ENCODE results near the gene SLAMF9.
"Not testable (repeated sequence)": the region's sequence is repeated elsewhere in the genome, so short reads cannot be mapped to it uniquely, and the experiment has no call there.

SLAMF9 gene

DNA sequence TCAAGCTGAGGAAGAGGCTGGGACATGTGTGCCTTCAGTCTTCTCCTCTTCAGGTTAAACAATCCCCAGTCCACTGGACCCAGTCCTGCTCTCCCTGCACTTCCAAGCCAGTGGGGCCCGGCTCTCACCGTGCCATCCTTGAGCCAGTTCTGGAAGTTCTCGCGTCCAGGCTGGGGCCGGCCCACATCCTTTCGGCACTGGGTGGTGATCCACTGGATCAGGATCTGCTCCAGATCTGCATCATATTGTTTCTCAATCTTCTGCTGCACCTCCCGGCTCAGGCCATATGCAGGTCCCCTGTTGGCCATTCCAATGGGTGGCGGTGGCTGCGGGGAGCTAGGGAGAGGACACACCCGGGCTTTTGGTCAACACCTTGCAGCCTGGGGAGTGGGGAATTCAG lies 33.8 kb downstream of the SLAMF9 start:
- no peak for FAIRE-seq

- no peak for FAIRE-seq
These were observed 34.7 kb downstream of the SLAMF9 start for GRCh38 chr1:159919236-159919865.

DNA sequence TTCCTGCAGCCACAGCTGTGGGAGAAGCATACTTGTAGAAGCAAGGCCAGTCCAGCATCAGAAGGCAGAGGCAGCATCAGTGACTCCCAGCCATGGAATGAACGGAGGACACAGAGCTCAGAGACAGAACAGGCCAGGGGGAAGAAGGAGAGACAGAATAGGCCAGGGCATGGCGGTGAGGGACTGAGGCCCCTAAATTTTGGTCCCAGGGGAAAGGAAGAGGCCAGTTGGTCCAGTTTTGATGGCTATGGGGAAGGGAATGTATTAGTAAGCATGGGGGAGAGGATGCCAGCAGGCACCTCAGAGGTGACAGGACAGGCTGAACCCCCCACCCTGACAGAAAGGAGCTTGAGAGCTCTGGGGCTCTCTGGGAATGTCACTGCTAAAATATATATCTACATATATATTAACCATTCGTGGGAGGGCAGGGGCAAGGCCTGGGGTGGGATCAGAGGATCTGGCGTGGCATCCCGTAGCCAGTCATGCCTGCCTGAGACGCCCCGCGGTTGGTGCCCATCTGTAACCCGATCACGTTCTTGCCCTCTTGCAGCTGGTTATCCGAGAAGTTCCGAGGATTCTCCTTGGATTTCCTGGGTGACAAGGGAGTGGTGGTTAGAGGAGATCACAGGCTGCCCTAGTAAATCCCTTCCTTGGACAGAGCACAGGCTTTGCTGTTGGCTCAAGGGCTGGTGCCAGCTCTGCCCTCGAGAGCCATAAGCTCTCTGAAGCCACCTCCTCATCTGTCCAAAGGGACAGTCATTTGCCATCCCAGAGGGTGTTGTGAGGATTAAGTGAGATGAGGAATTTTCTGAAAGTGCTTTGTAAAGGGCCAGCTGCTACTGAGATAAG lies 35.5 kb downstream of the SLAMF9 start:
- no peak for FAIRE-seq

DNA sequence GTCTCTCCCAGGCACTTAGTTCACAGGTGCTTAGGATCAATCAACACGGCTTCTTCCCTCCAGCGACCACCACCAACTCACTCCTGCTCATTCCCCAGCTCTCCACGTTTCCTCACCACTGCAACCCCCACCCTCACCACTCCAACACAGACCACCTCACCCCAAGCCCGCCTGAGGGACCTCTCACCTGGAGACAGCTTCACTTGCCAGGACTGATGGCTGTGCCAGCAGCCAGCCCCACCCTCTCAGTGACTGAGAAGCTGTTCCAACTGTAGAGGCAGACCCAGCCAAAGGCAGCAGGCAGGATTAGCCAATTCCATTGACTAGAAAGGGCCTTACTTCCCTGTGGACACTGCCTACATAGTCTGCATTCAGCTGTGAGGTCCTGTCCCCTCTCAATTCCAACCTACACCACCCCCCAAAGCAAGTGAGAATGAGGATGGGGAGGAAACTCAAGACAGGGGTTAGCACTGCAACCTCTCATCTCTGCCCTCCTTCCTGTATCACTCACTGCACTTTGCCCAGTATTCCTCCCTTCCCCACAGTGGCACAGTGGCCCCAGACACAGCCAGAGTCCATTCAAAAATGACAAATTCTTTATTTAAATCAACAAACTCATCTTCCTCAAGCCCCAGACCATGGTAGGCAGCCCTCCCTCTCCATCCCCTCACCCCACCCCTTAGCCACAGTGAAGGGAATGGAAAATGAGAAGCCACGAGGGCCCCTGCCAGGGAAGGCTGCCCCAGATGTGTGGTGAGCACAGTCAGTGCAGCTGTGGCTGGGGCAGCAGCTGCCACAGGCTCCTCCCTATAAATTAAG lies 36.3 kb downstream of the SLAMF9 start:
- FAIRE-seq = no peak

DNA sequence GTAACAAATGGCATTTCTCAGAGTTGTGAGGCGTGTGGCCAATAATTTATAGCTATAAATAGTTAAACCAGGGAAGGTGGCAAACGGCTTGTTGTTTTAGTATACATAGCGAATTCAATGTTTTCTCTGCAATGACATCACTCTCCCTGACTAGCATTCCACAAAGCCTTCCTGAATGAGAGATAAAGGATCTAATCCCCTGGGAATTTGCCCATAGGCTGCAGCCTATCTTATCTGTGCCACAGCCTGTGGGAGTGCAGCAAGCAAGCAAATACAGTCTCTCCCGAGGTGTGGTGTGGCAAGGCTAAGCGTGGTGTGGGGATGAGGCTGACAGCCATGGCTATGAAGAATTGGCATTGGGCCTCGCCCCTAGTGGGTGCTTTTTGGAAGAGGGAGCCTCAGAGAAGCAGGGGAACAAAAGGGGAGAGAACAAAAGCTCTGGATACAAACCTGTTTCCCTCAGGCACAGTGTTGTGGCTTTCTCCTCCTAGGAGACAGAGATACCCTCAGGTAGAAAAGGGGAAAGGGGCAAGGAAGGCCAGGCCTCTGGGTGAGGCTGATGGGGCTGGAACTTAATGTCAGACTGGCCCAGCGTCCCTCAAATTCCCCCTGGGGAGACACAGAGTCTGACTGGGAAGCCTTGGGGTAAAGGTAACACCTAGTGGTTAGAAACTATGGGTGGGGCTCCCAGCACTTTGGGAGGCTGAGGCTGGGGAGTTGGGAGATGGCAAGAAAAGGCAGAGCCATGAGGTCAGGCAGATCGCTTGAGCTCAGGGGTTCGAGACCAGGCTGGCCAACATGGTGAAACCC lies 37.6 kb downstream of the SLAMF9 start:
- FAIRE-seq = no peak

GRCh38 chr1:159915571-159916241 lies 38.3 kb downstream of the SLAMF9 start:
- FAIRE-seq = no peak

GRCh38 chr1:159914252-159915018 lies 39.6 kb downstream of the SLAMF9 start:
- no peak for FAIRE-seq

DNA sequence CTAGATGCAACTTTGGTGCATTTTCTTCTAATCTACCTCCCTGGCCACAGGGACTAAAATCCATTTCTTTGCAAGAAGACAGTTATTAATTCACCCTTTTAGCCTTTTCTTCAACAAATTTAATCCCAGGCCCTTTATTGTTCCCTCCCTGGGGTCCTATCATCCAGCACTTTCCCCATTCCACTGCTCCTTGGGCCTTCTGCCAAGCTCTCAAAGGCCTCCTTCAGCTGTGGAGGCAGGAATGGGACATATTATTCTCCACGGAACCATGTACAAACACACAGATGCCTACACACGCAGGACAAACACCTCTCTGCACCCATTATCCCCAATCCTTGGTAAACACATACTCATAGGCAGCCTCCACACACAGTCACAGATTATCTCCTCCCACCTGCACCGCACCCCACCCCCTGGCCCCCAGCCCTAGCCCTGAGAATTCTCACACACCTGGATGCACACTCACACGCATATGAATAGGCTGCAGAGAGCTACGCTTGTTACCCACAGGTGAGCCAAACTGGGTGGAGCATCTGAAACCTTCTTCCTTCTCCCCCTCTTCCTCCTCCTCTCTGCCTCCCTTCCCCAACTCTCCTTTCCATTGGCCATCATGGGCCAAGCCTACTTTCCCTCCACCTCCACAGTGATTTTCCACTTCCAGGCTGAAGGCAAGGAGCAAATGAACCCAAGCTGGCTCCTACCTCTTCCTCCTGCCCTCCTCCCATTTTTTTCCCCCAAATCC lies 40.4 kb downstream of the SLAMF9 start:
- no peak for FAIRE-seq

- FAIRE-seq = no peak
These were observed 42.5 kb downstream of the SLAMF9 start for GRCh38 chr1:159911326-159912070.

DNA sequence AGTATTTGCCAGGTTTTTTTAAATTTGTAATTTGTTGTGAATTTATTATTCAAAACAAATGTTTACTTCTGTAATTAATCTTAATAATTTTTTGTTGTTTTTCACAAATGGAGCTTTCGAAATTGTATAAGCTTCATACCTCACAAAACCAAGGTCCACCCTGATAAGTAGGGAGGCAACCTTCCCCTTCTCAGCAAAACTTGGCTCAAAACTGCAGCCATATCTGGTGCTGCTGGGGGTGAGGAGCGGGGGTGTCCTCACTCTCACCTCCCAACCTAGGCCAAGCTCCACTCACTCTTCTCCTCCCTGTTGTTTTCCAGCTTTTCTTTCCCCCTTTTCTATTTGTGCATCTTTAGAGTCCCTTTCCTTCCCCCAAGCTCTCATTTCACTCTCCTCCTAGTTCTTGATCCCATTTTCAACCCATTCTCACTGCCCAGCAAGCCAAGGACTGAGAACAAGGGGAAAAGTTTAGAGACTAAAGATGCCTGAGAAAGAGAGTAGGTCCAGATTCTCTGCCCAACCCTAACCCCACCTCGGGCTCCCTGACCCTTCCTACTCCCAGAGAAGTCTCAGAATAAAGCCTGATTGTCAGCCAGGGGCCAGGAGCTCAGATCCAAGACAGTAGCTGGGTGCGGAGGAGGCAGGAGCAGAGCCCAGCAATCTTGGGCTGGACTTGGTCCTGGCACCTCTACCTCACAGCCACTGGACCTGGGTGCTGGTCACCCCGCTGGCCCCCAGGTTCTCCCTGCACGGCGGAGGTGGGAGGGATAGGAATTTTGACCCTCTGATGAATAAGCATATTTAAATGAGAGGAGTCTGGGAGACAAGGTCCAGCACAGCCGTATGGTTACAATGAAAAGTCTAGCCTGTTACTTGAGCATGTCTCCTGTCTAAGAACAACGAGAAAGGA lies 45.8 kb downstream of the SLAMF9 start:
- no peak for FAIRE-seq

DNA sequence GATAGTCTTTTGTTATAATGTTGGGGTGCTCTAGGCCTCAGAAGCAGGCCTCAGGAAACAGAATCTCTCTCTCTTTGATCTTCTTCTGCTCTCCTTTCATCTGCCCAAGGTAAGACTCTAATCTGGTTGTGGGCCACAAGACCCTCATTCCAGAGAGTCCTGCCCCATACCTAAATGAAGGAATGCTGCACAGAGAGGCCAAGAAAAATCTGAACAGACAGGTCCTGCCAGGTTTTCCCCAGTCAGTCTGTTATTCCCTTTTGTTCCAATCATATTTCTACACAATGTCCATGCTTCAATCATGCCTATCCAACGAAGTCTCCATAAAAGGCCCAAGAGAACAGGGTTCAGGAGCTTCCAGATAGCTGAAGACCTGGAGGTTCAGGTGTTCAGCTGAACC lies 47.1 kb downstream of the SLAMF9 start:
- FAIRE-seq = no peak

DNA sequence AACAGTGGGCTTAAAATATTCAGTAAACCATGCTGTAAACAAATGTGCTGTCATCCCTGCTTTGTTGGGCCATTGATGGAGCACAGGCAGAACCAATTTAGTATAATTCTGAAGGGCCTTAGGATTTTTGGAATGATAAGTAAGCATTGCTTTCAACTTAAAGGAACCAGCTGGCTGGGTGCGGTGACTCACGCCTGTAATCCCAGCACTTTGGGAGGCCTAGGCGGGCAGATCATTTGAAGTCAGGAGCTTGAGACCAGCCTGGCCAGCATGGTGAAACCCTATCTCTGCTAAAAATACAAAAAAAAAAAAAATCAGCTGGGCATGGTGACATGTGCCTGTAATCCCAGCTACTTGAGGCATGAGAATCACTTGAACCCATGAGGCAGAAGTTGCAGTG lies 50.0 kb downstream of the SLAMF9 start:
- not testable (repeated sequence) for FAIRE-seq

- no peak for FAIRE-seq
These were observed 51.5 kb downstream of the SLAMF9 start for GRCh38 chr1:159902541-159902940.

All from colon (tissue), 2 donors.